GM19238 (cell line): ENCODE results near the gene RPN1.
A peak's percentile ranks its signal among the peaks of the same experiment; 100 is the strongest.
"Not testable (repeated sequence)": the region's sequence is repeated elsewhere in the genome, so short reads cannot be mapped to it uniquely, and the experiment has no call there.

Experiments
- DNase-seq: peaks from one replicate; pipeline ENCODE4 v3.0.0; 2011; ENCODE audit warnings: low spot score; ENCODE audit not compliant: insufficient read length

RPN1 gene

DNA sequence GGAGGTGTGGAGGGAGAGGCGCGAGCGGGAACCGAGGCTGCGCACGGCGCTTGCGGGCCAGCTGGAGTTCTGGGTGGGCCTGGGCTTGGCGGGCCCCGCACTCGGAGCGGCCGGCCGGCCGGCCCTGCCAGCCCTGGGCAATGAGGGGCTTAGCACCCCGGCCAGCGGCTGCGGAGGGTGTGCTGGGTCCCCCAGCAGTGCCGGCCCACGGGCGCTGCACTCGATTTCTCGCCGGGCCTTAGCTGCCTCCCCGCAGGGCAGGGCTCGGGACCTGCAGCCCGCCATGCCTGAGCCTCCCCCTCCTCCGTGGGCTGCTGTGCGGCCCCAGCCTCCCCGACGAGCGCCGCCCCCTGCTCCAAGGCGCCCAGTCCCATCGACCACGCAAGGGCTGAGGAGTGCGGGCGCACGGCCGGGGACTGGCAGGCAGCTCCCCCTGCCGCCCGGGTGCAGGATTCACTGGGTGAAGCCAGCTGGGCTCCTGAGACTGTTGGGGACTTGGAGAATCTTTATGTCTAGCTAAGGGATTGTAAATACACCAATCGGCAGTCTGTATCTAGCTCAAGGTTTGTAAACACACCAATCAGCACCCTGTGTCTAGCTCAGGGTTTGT is 2.9 kb upstream of the RPN1 start:
- DNase-seq, result not testable (repeated sequence)

DNA sequence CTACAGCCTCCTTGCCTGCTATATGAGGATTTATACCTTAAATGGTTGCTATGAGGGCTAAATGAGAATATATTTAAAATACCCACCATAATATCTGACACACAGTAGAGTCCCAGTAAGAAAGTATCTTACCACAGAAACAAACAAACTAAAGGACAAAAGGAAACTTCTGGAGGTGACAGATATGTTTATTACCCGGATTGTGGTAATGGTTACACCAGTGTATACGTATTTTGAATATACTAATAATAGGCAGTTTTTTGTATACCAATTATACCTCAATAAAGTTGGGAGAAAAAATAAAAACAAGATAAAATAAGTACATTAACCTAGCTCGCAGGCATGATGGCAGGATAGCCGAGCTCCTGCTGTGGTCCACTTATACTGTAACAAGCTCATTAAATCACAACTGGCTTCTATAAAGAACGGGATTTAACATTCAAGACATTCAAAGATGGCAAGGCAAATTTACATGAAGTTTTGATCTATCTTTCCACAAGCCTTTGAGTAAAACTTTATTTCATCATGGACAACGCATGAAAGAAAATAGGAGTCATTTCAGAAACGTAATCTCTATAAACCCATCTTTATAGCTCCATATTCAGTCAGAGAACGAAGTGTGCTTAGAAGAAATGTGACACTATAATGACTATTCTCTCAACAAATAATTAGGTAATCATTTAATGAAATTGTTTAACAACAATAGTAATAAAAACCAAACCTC is 1.5 kb downstream of the RPN1 start:
- no peak for DNase-seq

GRCh38 chr3:128648402-128648801 is 2.2 kb downstream of the RPN1 start:
- DNase-seq, result no peak

GRCh38 chr3:128647307-128647706 is 3.3 kb downstream of the RPN1 start:
- DNase-seq, result no peak

GRCh38 chr3:128634075-128634611 is 16.5 kb downstream of the RPN1 start:
- no peak for DNase-seq

DNA sequence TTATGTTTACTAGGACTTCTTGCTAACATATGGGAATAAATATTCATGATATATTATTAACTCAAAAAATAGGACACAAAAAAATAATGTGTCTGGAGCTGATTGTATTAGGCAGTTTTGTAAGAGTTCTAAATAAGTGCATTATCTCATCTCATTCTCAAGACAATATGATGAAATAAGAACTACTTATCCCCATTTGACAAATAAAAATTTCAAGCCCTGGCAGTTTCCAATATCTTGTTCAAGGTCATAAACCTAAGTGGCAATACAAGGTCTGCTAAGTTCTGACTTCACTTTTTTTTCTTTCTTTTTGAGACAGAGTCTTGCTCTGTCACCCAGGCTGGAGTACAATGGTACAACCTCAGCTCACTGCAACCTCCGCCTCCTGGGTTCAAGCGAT is 18.3 kb downstream of the RPN1 start:
- no peak for DNase-seq

DNA sequence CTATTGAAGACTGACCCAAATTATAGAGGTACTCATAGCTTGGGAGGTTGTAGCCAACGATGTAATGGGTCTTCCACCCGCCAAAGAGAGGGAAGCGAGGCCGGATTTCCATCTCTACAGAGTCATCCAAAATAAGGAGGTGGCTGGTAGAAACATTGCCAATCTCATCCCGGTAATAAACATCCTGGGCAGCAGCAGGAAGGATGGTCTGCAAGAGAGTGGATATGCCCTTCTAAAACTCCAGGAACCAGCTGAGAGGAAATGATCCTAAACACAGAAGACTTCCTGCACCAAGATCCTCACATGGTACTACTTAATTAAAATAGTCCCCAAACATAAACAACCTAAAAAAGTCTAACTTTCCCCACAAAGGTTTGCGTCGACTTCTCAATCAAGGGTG is 20.7 kb downstream of the RPN1 start:
- no peak for DNase-seq

DNA sequence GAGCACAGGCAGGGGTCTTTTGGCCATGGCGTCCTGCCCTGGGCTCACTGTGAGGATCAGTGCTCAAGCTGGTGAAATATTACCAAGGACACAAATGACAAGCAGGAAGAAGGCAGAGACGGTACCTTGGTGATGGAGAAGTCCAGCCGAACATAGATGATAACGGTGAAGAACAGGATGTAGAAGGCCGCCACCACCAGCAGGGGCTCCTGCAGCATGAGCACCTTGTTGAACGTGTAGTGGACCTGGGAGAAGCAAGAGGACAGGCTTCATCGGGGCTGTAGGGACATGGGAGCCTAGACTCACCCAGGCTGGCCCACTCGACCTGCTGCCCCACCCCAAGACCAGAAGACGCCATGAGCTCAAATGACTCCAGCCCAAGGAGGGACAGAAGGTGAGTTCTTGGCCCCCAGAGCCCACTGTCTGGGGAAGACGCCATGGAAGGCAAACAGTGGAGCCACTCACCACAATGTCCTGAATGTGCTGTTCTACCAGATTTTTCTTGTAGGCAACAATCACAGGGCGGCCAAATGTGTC is 25.1 kb downstream of the RPN1 start:
- DNase-seq, result no peak

- DNase-seq, result no peak
These were observed 26.0 kb downstream of the RPN1 start for GRCh38 chr3:128624526-128625138.

- no peak for DNase-seq
These were observed 26.8 kb downstream of the RPN1 start for GRCh38 chr3:128623762-128624176.

DNA sequence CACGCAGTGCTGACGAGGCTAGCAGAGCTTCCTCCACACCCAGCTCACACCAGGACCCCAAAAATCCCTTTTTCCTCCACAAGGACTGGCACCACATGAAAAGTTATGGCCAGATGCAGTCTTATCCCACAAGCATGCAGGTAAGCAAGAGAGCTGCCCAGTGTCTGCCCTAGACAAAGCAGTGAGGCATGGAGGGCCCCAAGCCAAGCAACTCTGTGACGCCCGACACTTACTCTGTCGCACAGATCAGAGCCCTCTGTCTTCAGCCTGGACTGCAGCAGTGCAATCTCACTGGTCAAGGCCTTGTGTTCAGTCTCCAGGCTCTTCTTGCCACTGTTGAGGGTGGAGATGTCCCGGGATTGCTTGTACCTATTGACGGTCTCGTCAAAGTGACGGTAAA is 28.7 kb downstream of the RPN1 start:
- DNase-seq, result no peak

GRCh38 chr3:128621234-128621633 is 29.4 kb downstream of the RPN1 start:
- DNase-seq, result no peak

- DNase-seq, result no peak
These were observed 30.3 kb downstream of the RPN1 start for GRCh38 chr3:128620268-128620691.

DNA sequence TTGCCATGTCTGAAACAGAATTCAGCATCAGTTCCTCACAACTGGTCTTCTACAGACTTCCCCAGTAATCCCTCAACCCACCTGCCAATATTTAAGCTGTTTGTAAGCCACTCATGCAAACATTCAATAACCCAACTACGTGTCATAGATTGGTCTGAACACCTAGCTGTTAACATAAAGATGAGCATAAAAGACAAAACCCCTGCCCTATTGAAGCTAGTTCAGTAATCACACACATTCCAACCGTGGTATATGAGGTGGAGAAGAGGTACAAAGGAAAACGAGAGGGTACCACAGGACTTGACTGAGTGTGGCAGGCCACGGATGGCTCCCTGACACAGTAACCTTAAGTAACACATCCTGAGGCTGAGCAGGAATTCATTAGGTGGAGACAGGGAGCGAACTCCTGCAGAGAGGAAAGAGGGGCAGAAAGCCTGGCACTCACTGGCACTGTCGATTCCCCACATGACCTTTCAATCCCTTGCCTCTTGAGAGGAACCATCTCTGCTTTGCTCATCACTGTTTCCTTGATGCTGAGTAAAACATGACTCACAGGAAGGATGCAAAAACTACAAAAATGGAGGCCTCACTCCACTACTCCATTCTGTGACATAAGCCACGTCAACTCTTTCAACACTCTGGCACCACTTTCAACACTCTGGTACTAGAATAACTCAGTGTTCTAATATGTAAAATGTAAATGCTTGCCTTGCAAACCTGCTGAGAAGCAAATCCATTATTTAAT is 31.3 kb downstream of the RPN1 start:
- no peak for DNase-seq

DNA sequence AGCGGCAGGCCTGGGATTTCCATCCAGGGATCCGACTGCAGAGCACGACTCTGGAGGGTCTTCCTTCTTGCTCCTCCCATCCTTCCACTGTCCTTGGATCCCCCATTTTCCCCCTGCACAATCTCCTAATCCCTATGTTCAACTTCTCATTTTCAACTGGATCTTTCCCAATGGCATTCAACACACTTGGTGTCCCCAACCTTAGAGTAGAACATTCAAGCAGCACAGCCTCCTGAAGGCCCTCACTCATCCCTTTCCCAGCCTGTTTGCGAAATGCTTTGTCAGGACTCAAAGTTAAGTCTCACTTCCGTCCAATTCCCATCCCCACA is 32.3 kb downstream of the RPN1 start:
- DNase-seq, result no peak

- peak; percentile 99 for DNase-seq
These were observed 32.8 kb downstream of the RPN1 start for GRCh38 chr3:128617557-128618397.

DNA sequence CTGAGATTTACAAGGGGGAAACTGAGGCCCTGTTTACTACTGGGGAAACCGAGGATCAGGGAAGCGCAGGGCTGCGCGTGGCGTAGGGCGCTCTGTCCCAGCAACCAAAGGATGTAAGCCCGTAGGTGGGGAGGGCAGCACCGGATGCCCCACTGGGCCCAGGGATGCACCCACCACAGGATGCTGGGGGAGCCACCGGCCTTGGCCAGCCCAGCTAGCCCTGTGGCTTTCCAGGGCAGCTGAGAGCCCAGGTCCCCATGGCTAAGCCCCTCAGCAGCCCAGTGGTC is 33.4 kb downstream of the RPN1 start:
- no peak for DNase-seq

DNA sequence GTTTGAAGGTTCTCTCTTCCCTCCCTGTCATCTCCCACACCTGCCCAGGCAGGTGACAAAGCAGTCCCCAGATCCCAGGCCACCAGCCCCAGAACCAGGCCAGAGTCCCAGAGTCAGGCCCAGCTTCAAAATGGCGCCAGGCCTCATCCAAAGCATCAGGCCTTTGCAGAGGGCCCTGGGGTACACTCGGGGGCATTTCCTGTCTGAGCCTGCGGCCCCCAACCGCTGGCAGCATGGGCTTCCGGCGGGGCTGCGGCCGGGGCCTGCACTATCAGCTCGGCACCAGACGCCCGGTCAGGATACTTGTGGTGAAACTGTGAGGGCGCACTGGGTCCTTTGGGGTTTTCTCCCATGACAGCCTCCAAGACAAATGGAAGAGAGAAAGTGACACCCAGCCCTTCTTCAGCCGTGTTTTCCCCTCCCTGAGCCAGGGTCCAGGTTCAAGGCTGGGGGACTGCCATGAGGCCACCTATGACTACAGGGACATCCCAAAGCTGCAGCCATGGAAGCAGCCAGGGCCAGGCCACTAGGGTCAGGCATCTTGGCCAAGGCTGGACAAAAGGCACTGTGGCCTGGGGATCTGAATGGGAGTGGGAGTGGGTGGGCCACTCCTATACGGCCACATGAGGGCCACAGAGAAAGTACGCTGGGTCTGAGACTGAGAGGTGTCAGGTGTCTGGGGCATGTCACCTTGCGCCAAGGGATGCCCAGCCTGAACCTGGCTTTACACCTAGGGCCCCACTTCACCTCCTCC is 33.9 kb downstream of the RPN1 start:
- no peak for DNase-seq

DNA sequence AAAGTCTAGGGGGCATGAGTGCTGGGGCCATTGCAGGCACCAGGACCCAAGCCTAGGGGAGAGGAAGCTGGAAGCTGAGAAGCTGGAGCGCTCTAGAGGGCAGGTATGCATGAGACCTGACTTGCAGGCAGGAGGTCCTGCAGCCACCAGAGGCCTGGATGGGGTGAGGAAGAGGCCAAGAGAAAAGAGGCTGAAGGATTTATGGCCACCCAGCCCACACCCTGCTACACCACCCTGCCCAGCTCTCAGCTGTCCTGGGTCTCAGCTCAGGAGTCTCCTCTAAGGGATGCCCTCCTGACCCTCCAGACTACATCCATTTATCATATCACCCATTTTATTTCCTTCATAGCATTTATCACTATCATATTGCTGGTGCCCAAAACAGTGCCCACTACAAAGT is 36.5 kb downstream of the RPN1 start:
- DNase-seq, result no peak

DNA sequence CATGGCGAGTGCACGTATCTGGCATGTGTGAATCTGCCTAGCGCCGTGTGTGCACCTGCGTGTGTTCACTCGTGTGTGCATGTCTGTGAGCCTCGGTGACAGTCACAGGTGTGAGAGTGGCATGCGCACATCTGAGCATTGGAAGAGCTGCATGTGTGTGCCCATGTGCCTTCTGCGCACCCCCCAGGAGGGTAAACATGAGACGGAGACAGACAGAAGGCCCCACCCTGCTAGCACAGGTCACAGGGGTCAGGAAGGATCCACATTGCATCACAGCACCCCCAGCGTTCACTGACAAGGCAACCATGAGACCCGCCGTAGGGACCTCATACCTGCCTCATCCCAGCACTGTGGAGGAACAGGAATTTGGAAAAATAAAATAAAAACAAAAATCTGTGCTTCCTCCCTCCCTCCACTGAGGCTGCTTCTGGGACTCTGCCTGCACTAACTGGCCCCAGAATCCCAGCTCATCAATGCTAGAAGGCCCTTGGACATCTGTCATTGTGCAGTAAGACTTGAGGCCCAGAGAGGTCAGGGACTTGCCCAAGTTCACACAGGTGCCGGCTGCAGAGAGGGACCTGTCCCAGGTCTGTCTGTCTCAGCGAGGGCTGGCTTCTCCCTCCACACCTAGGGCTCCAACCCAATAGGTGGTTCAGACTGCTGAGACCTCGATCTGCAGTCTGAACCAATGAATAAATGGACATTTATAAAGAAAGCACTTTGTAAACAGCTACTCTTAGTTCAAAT is 37.4 kb downstream of the RPN1 start:
- DNase-seq, result no peak
